Uterus (tissue), 2 donors: ENCODE results near the gene EFCAB14.

ENCODE experiments used
- POLR2A ChIP-seq, 2 donors: fragments of 450-650 bp; IDR thresholded peaks; one replicate each; pipeline ENCODE4 v1.6.1; 2016; ENCODE audit warnings: antibody characterized with exemption in 2 of 2, mild to moderate bottlenecking in 1 of 2, moderate library complexity in 1 of 2
- TF ChIP-seq, protein P1 (sequence below), 4 experiments: fragments of 200-600 bp in 2 of 4; fragments of 450-650 bp in 2 of 4; sonication (generic) in 2 of 4; IDR thresholded peaks; one replicate each; pipeline ENCODE4 v1.5.1; 2016 to 2019; ENCODE audit warnings: antibody characterized with exemption in 4 of 4, mild to moderate bottlenecking in 2 of 4, moderate library complexity in 1 of 4

- TF ChIP-seq, protein P1, sequence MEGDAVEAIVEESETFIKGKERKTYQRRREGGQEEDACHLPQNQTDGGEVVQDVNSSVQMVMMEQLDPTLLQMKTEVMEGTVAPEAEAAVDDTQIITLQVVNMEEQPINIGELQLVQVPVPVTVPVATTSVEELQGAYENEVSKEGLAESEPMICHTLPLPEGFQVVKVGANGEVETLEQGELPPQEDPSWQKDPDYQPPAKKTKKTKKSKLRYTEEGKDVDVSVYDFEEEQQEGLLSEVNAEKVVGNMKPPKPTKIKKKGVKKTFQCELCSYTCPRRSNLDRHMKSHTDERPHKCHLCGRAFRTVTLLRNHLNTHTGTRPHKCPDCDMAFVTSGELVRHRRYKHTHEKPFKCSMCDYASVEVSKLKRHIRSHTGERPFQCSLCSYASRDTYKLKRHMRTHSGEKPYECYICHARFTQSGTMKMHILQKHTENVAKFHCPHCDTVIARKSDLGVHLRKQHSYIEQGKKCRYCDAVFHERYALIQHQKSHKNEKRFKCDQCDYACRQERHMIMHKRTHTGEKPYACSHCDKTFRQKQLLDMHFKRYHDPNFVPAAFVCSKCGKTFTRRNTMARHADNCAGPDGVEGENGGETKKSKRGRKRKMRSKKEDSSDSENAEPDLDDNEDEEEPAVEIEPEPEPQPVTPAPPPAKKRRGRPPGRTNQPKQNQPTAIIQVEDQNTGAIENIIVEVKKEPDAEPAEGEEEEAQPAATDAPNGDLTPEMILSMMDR (IDR thresholded peaks at IDR 0.05), result no peak
- TF ChIP-seq POLR2A (IDR thresholded peaks at IDR 0.05), result no peak
Measured at GRCh38 chr1:46670134-46670533, 48.8 kb downstream of the EFCAB14 start.
